ENCODE results near the gene FFAR2. TPM values are rescaled to one million over a fixed set of nuclear protein-coding genes. Genes with fewer than 3 reads are reported as not detected.

FFAR2 gene
- total and polyA plus RNA-seq, 8 donors: 0.35 to 1.4 (median 0.54) TPM; not detected in 4

DNA sequence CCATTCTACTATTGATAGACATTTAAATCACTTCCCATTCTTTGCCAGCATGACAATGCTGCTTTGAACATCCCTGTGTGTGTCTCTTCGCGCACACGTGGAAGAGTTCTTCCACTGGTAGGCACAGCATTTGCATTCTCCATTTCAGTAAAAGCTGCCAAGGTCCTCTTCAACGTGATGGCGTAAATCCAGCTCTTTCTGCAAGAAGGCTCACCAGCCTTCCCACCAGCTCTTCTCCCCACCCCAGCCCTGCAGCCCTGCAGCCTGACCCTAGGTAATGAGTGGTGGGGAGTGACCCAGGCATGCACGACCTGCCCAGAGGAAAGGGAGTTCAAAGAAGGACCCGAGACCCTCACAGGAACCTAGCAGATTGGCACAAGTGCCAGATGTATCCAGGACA lies 31.7 kb upstream of the FFAR2 start:
- no peak for DNase-seq
- WGBS, 5 donors: 71 to 89% (median 77%) methylated on average over 7 of the region's 7 CpGs
- TF ChIP-seq, protein P1, sequence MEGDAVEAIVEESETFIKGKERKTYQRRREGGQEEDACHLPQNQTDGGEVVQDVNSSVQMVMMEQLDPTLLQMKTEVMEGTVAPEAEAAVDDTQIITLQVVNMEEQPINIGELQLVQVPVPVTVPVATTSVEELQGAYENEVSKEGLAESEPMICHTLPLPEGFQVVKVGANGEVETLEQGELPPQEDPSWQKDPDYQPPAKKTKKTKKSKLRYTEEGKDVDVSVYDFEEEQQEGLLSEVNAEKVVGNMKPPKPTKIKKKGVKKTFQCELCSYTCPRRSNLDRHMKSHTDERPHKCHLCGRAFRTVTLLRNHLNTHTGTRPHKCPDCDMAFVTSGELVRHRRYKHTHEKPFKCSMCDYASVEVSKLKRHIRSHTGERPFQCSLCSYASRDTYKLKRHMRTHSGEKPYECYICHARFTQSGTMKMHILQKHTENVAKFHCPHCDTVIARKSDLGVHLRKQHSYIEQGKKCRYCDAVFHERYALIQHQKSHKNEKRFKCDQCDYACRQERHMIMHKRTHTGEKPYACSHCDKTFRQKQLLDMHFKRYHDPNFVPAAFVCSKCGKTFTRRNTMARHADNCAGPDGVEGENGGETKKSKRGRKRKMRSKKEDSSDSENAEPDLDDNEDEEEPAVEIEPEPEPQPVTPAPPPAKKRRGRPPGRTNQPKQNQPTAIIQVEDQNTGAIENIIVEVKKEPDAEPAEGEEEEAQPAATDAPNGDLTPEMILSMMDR (IDR thresholded peaks at IDR 0.05): no peak
- TF ChIP-seq POLR2AphosphoS5 (IDR thresholded peaks at IDR 0.05) (no peak), EP300 (IDR thresholded peaks at IDR 0.05) (no peak), POLR2A (IDR thresholded peaks at IDR 0.05) (no peak)
- Histone ChIP-seq H3K4me3 (no peak overlapping the region), H3K27ac (no peak overlapping the region), H3K27me3 (peaks cover 0 to 34% (median 0%) of the 10 kb centered on the region in 3 donors), H3K4me1 (peaks cover 0 to 12% (median 10%) of the 10 kb centered on the region in 4 donors), H3K9me3 (no peaks in the 10 kb centered on the region), H3K36me3 (no peaks in the 10 kb centered on the region)
- intact Hi-C loops (cut with DNase I; ENCODE audit: low total_unique reads): no loop called here

DNA sequence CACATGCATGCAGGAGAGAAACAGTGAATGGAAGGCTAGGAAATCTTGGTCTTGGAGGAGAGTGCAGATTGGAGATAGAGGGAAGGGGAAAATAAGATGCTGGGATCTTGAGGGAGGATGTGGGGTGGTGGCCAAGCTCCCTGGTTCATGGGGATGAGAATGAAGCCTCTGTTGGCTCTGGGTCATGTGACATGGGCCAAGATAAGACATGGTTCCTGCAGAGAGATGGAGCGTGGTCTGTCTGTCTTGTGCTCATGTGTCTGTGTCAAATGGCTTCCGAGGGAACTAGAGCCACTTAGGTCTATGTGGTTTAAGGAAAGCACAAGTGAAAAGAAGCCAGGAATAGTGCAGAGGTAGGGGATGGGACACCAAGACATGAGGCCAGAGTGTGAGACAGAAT lies 30.8 kb upstream of the FFAR2 start:
- 88 to 96% (median 92%) methylated on average over 2 of the region's 2 CpGs for WGBS, 5 donors

DNA sequence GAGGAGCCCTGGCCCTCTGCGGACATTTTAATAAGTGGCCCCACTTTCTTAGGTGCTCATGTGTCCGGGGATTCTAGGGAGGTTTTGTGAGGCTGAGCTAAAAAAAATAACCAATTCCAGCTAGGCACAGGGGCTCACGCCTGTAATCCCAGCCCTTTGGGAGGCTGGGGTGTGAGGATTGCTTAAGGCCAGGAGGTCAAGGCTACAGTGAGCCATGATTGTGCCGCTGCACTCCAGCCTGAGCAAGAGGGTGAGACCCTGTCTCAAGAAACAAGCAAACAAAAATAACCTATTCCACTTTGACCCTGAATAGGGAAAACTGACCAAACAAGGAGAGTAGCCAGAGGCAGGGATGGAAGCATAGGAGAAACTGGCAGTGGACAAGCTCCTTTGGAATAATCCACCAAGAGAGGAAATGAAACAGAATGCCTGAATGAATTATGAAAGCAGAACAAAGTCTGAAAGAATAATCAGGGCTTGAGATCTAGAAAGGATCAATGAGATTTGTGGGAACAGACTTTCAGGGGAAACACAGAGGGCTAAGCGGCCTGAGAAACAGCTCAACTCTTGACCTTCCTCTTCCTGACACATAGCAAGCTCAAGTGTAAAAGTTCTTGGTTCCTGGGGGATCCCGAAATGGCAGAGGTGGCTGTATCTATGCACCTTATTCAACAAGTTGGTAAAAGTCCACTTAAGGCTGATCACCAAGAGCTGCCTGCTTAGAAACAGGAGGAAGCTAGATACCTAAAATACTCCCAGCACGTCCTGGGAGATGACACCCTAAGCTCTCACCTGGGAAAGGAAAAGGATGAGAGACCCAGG lies 30.1 kb upstream of the FFAR2 start:
- Histone ChIP-seq H3K9me3 (no peaks in the 10 kb centered on the region), H3K4me3 (no peak overlapping the region), H3K36me3 (no peaks in the 10 kb centered on the region), H3K4me1 (peaks cover 0 to 12% (median 10%) of the 10 kb centered on the region in 4 donors), H3K27ac (no peak overlapping the region), H3K27me3 (peaks cover 0 to 25% (median 0%) of the 10 kb centered on the region in 3 donors)
- TF ChIP-seq POLR2A (IDR thresholded peaks at IDR 0.05): no peak
- TF ChIP-seq POLR2AphosphoS5 (IDR thresholded peaks at IDR 0.05): no peak
- TF ChIP-seq, protein P1 (IDR thresholded peaks at IDR 0.05): no peak
- TF ChIP-seq EP300 (IDR thresholded peaks at IDR 0.05): no peak
- intact Hi-C loops (cut with DNase I; ENCODE audit: low total_unique reads): no loop called here
- no peak for DNase-seq
- 75 to 89% (median 78%) methylated on average over 7 of the region's 7 CpGs for WGBS, 5 donors

More for the DNA sequence above, 30.8 kb upstream of the FFAR2 start:
- intact Hi-C loops (cut with DNase I; ENCODE audit: low total_unique reads): no loop called here
- H3K9me3 ChIP-seq: no peaks in the 10 kb centered on the region
- TF ChIP-seq EP300 (IDR thresholded peaks at IDR 0.05): no peak
- TF ChIP-seq POLR2AphosphoS5 (IDR thresholded peaks at IDR 0.05): no peak
- TF ChIP-seq POLR2A (IDR thresholded peaks at IDR 0.05): no peak
- TF ChIP-seq, protein P1 (IDR thresholded peaks at IDR 0.05): no peak
- no peak for DNase-seq
- no peak overlapping the region for H3K27ac ChIP-seq
- H3K4me3 ChIP-seq: no peak overlapping the region
- H3K4me1 ChIP-seq: peaks cover 0 to 12% (median 10%) of the 10 kb centered on the region in 4 donors
- peaks cover 0 to 31% (median 0%) of the 10 kb centered on the region in 3 donors for H3K27me3 ChIP-seq
- H3K36me3 ChIP-seq: no peaks in the 10 kb centered on the region

DNA sequence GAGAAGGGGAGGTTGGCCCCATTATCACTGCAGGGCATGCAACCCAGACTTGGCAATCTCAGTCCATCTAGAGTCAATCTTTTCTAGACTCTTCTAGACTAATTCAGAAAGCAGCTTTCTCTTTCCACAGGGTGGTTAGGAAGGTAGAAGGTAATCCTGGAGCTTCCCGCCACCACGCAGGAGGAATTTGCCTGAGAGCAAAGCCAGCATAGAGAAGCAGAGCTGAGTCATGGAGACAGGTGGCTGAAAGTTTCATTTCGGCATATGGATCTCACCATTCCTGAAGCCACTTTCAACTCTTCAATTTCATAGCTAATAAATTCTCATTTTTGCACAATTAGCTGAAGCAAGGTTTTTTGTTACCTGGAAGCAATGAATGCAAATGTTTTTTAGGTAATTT lies 29.0 kb upstream of the FFAR2 start:
- Histone ChIP-seq H3K4me1 (peaks cover 0 to 12% (median 10%) of the 10 kb centered on the region in 4 donors), H3K36me3 (no peaks in the 10 kb centered on the region), H3K27ac (no peak overlapping the region), H3K27me3 (peaks cover 0 to 19% (median 0%) of the 10 kb centered on the region in 3 donors), H3K9me3 (no peaks in the 10 kb centered on the region), H3K4me3 (no peak overlapping the region)
- intact Hi-C loops (cut with DNase I; ENCODE audit: low total_unique reads): no loop called here
- WGBS, 5 donors: 62 to 93% (median 87%) methylated on average over 3 of the region's 3 CpGs
- DNase-seq: no peak
- TF ChIP-seq EP300 (IDR thresholded peaks at IDR 0.05) (no peak), POLR2A (IDR thresholded peaks at IDR 0.05) (no peak), POLR2AphosphoS5 (IDR thresholded peaks at IDR 0.05) (no peak)
- TF ChIP-seq, protein P1 (IDR thresholded peaks at IDR 0.05): no peak
